T-helper 2 cell treated with Interferon-gamma antibody and Interleukin-4, amounts not matched to agents 5 μg/mL and 100 μg/mL, for 36 hours (primary cell): Measurements from ENCODE around the gene TNFAIP2.
A peak's percentile ranks its signal among the peaks of the same experiment; 100 is the strongest.

Experiments used
- DNase-seq: peaks from one replicate; pipeline ENCODE4 v3.0.0; 2021; ENCODE audit warnings: low spot score
- H3K27ac Mint-ChIP-seq: one replicate; pipeline ENCODE4 v1.8.0; 2021; ENCODE audit warnings: mild to moderate bottlenecking, mixed read lengths
- H3K27me3 Mint-ChIP-seq: one replicate; pipeline ENCODE4 v1.8.0; 2021; ENCODE audit warnings: low read depth, mixed read lengths
- H3K36me3 Mint-ChIP-seq: one replicate; pipeline ENCODE4 v1.8.0; 2021; ENCODE audit warnings: low read depth, mixed read lengths
- H3K4me1 Mint-ChIP-seq: one replicate; pipeline ENCODE4 v1.8.0; 2021; ENCODE audit warnings: low read depth, mixed read lengths
- H3K4me3 Mint-ChIP-seq: one replicate; pipeline ENCODE4 v1.8.0; 2022; ENCODE audit warnings: mild to moderate bottlenecking, moderate library complexity, mixed read lengths
- H3K9me3 Mint-ChIP-seq: one replicate; pipeline ENCODE4 v1.8.0; 2021; ENCODE audit warnings: mixed read lengths

The TNFAIP2 gene, protein sequence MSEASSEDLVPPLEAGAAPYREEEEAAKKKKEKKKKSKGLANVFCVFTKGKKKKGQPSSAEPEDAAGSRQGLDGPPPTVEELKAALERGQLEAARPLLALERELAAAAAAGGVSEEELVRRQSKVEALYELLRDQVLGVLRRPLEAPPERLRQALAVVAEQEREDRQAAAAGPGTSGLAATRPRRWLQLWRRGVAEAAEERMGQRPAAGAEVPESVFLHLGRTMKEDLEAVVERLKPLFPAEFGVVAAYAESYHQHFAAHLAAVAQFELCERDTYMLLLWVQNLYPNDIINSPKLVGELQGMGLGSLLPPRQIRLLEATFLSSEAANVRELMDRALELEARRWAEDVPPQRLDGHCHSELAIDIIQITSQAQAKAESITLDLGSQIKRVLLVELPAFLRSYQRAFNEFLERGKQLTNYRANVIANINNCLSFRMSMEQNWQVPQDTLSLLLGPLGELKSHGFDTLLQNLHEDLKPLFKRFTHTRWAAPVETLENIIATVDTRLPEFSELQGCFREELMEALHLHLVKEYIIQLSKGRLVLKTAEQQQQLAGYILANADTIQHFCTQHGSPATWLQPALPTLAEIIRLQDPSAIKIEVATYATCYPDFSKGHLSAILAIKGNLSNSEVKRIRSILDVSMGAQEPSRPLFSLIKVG

DNA sequence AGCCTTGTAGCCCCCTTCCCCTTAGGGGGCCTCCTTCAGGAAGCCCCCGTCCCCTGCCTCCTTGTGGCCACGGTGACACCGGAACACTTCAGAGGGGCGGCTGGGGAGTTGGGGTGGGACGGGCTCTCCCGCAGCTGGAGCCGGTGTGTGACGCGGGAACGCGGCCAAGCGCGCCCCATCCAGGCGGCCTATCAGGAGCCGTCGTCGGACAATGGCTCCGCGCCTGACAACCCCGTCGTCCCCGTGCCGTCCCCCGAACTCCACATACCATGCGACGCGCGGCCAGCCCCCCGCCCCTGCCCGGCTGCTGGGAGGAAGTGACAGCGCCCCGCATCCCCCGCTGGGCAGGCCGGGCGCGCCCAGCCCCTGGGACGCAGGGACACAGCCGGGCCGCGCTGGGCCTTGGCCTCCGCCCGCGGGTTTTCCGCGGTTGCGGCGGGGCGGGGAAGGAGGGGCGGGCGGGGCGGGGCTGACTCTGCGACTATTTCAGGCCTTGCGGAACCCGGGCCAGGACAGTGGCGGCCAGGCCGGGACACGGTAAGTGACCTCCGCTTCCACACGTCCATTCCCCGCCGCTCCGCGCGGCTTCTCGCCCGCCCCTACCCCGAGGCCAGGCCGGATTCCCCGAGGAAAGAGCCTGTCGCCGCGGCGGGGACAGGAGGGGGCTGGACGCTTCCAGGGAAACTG lies at the start of gene TNFAIP2:
TNFAIP2 (plus strand) TSS at position 515 of the 687 bp plus-strand sequence. CDS start 2,997 bp downstream, outside the sequence.
- Mint-ChIP-seq H3K4me3 (no peak within 1 kb of the TSS), H3K9me3 (no peaks in the 10 kb centered on the region), H3K27ac (no peak within 1 kb of the TSS), H3K36me3 (no peaks in the 10 kb centered on the region), H3K27me3 (peaks cover 33% of the 10 kb centered on the region), H3K4me1 (peaks cover 2% of the 10 kb centered on the region)
- DNase-seq, result no peak

- Mint-ChIP-seq H3K4me1 (no peaks in the 10 kb centered on the region), H3K4me3 (peak overlapping the region; percentile 27), H3K9me3 (no peaks in the 10 kb centered on the region), H3K27ac (no peak overlapping the region), H3K27me3 (peaks cover 7% of the 10 kb centered on the region), H3K36me3 (no peaks in the 10 kb centered on the region)
- DNase-seq, result no peak
These were observed 49.2 kb upstream of the TNFAIP2 start for GRCh38 chr14:103073876-103074728.

DNA sequence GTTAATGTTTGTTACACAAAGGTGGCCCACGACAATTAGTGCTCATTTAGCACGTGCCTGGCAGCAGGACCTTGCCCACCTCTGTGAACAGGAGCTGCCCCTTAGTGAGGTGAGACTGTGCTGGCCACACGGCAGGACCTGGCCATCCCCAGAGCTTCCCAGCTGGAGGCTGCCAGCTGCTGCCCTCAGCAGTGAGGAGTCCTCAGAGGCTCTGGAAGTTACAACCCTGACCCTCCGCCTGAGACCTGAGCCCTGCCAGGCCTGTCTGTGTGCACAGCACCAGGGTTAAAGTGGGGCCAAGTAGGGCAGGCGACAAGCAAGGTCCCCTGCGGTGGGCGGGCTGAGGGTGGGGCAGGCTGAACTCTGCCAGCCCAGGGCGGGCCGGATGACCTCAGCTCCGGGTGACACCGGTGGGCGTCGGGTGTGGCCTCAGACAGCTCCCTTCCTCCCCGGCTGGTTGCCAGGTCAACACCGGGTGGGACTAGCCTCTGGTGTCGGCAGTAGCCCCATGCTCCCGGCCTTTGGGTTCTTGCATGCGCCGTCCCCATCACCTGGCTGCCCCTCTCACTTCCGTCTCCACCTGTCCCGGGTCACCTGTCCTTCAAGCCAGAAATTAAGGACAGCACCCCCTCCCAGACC lies 48.4 kb upstream of the TNFAIP2 start:
- Mint-ChIP-seq H3K27ac (no peak overlapping the region), H3K4me1 (no peaks in the 10 kb centered on the region), H3K27me3 (peaks cover 7% of the 10 kb centered on the region), H3K9me3 (no peaks in the 10 kb centered on the region), H3K36me3 (no peaks in the 10 kb centered on the region), H3K4me3 (peak overlapping the region; percentile 27)
- no peak for DNase-seq

- H3K4me3 Mint-ChIP-seq, result no peak overlapping the region
- peak; percentile 55 for DNase-seq
- H3K36me3 Mint-ChIP-seq, result no peaks in the 10 kb centered on the region
- no peaks in the 10 kb centered on the region for H3K9me3 Mint-ChIP-seq
- H3K27me3 Mint-ChIP-seq, result peaks cover 7% of the 10 kb centered on the region
- H3K4me1 Mint-ChIP-seq, result no peaks in the 10 kb centered on the region
- H3K27ac Mint-ChIP-seq, result no peak overlapping the region
These were observed 44.9 kb upstream of the TNFAIP2 start for GRCh38 chr14:103078420-103078749.

DNA sequence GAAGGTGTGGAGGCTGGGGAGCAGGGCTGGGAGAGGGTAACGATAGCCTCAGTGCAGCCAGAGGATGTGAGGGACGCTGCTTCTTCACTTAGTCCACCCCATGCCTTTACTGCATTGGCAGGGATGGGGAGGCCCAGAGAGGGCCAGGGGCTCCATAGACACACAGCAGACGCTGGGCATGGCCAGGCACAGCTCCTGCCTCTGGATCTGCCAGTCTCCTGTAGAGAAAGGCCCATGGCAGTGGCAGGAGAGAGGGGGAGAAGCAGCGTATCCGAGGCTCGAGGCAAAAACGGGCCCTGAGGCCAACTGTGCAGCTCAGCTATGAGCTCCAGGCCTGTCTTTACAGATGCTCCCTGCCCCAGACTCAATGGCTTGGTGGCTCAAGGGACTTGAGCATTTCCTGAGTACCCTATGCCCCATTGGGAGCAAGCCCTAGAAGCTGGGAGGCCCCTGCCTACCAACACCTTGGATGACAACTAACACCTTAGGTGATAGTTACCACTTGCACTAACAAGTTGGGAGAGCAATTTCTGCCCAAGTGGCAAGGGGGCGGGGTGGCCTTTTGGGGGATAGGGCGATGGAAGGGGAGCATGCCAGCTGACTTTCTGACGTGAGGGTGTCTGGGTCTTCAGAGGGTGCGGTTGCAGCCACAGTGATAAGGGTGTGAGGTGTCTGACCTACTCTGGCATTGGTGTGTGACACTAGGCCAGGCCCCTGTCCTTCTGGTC lies 44.2 kb upstream of the TNFAIP2 start:
- peaks cover 7% of the 10 kb centered on the region for H3K27me3 Mint-ChIP-seq
- DNase-seq, result no peak
- H3K4me1 Mint-ChIP-seq, result no peaks in the 10 kb centered on the region
- no peaks in the 10 kb centered on the region for H3K9me3 Mint-ChIP-seq
- H3K36me3 Mint-ChIP-seq, result no peaks in the 10 kb centered on the region
- H3K4me3 Mint-ChIP-seq, result no peak overlapping the region
- H3K27ac Mint-ChIP-seq, result no peak overlapping the region

DNA sequence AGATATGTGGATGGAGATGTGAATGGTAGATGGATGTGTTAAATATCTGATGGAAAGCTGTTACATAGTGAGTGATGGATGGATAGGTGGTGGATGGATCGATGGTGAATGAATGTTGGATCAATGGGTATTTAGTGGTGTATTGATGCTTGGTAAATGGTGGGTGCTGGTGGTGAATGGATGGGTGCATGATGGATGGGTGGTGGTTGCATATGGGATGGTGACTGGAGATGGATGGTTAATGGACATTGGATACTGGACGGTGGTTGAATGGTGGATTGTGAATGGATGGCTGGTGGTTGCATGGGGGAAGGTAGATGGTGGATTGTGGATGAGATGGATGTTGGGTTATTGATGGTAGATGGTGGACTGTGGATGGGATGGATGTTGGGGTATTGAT lies 41.3 kb upstream of the TNFAIP2 start:
- H3K27ac Mint-ChIP-seq, result no peak overlapping the region
- no peaks in the 10 kb centered on the region for H3K9me3 Mint-ChIP-seq
- no peak overlapping the region for H3K4me3 Mint-ChIP-seq
- no peaks in the 10 kb centered on the region for H3K36me3 Mint-ChIP-seq
- no peak for DNase-seq
- peaks cover 7% of the 10 kb centered on the region for H3K27me3 Mint-ChIP-seq
- no peaks in the 10 kb centered on the region for H3K4me1 Mint-ChIP-seq

DNA sequence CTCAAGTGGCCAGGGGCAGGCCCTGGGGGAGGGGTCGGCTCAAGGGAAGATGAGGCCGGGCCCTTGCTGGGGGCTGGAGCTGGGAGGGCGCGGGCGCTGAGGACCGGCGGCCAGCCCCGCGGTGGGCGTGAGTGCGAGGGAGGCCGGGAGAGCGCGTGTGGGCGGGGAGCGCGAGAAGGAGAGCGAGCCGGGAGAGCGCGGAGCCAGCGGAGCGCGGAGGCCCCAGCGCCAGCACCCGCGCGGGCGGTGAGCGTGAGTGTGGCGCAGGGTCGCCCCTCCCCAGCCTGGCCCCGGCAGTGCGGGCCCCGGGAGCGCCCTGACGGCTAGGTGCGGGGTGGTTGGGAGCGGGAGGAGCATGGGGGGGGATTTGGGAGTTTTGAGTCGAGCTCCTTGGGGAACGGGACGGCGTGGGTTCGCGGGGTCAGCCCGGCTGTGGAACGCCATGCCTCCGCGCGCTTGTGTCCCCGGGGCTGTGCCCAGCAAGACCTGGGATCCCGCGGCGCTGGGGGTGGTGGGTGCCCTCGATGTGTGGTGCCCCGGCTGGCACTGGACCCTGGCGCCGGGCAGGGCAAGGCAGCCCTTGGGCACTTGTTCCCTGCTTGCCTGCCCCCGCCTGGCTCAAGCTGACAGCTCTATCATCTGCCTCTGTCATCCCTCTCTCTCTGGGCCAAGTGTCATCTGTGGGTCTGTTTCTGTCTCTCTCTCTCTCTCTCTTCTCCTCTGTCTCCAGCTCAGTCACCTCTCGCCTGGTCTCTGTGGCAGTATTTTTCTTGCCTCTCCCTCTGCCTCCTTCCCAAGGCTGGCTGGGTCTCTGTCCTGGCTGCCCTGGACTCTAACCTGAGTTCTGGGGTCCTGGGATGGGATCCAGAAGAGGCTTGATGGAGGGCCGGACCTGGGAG lies 39.0 kb upstream of the TNFAIP2 start, which contains the start of gene LBHD2:
LBHD2 (plus strand) TSS at position 190 of the 899 bp plus-strand sequence. CDS start 1,803 bp downstream, outside the sequence.
- Mint-ChIP-seq H3K27me3 (peaks cover 5% of the 10 kb centered on the region), H3K9me3 (no peaks in the 10 kb centered on the region), H3K4me3 (no peak within 1 kb of the TSS), H3K36me3 (no peaks in the 10 kb centered on the region), H3K4me1 (no peaks in the 10 kb centered on the region), H3K27ac (no peak within 1 kb of the TSS)
- DNase-seq, result no peak

DNA sequence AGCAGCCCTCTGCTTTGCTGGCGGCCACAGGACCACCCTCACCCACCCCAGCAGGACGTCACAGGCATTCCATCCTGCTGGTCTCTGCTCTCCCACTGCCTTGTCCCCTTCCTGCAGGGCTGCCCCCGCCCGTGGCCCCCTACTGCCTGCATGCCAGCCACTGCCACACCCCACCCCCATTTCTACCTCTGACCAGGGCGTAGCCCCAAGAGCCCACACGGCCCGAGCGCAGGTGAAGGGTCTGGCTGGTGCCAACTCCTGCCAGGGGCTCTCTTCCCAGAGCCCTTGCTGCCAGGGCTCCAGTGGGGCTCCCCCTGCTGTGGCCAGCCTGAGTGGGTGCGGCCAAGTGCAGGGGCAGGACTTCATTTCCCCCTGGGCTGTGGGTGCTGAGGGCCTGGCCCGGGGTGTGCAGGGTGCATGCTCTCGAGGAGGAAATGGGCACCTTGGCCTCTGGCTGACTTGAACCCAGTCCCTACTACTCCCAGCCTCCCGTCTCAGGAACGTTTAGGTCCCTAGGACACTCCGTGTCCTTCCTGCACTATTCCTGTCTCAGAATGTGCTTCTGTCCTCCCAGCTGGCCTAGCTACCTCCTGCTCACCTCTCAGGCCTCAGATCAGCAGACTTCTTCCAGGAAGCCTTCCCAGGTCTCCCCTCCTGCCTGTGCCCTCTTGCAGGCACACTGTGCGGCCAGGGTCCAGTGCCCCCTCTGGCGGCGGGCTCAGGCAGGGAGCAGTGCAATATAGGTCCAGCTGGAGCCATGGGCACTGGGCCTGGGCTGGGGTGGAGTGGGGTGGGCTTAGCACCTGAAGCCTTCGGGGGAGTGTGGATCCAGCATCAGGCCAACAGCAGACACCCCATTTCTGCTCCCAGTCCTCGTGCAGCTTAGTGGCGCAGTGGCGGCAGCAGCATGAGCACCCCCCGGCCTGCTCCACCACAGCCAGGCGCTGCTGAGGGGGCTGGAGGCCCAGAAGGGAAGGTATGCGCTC lies 37.9 kb upstream of the TNFAIP2 start:
- no peak overlapping the region for H3K27ac Mint-ChIP-seq
- DNase-seq, result no peak
- H3K36me3 Mint-ChIP-seq, result no peaks in the 10 kb centered on the region
- no peaks in the 10 kb centered on the region for H3K4me1 Mint-ChIP-seq
- H3K4me3 Mint-ChIP-seq, result no peak overlapping the region
- peaks cover 5% of the 10 kb centered on the region for H3K27me3 Mint-ChIP-seq
- no peaks in the 10 kb centered on the region for H3K9me3 Mint-ChIP-seq

DNA sequence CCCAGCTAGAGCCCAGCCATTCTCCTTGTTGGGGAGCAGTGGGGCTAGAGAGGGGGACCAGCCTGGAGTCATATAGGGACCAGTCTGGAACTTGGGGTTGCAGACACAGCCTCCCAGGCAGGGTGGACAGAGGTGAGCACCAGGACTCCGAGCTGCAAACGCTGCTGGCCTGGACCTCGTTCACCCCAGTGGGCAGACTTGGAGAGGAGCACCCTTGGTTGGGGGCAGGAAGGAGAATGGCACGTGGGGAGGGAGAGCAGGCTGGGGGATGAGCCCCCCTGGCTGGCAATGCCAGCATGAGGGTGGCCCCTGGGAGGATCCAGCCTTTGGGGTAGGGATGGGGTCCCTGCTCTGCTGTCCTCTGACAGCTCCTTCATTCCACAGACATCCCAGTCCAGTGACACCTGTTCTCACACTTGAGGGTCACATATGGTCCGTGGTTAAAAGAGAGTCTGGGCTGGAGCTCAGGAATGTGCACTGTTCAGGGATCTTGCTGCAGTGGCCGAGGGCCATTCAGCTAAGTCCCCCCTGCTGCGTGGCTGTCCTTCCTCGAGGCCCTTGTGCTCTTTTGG lies 36.4 kb upstream of the TNFAIP2 start:
- Mint-ChIP-seq H3K4me1 (peaks cover 3% of the 10 kb centered on the region), H3K4me3 (no peak overlapping the region), H3K36me3 (no peaks in the 10 kb centered on the region), H3K27me3 (peaks cover 5% of the 10 kb centered on the region), H3K9me3 (no peaks in the 10 kb centered on the region), H3K27ac (no peak overlapping the region)
- no peak for DNase-seq

GRCh38 chr14:103087343-103087835 lies 35.9 kb upstream of the TNFAIP2 start:
- no peak for DNase-seq
- Mint-ChIP-seq H3K36me3 (no peaks in the 10 kb centered on the region), H3K4me3 (no peak overlapping the region), H3K27ac (no peak overlapping the region), H3K9me3 (no peaks in the 10 kb centered on the region), H3K27me3 (peaks cover 5% of the 10 kb centered on the region), H3K4me1 (peaks cover 3% of the 10 kb centered on the region)

GRCh38 chr14:103088921-103089320 lies 34.3 kb upstream of the TNFAIP2 start:
- Mint-ChIP-seq H3K27me3 (peaks cover 5% of the 10 kb centered on the region), H3K4me1 (peaks cover 3% of the 10 kb centered on the region), H3K36me3 (no peaks in the 10 kb centered on the region), H3K27ac (no peak overlapping the region), H3K9me3 (no peaks in the 10 kb centered on the region), H3K4me3 (no peak overlapping the region)
- no peak for DNase-seq
